Suprapubic skin (tissue), 4 donors: ENCODE measurements around the gene FADS6. TPM values are rescaled to one million over a fixed set of nuclear protein-coding genes. Genes with fewer than 3 reads are reported as not detected.

Source experiments
- DNase-seq, 2 donors: peaks; one replicate each; pipeline ENCODE4 v3.0.0-alpha.2; 2019; ENCODE audit warnings: low spot score in 2 of 2
- H3K27ac ChIP-seq: fragments of 200-600 bp; sonication (generic); one replicate; pipeline ENCODE4 v1.5.1; 2019
- H3K27me3 ChIP-seq: fragments of 200-600 bp; sonication (generic); one replicate; pipeline ENCODE4 v1.5.1; 2019
- H3K36me3 ChIP-seq: fragments of 200-600 bp; sonication (generic); one replicate; pipeline ENCODE4 v1.5.1; 2019
- H3K4me1 ChIP-seq: fragments of 200-600 bp; sonication (generic); one replicate; pipeline ENCODE4 v1.5.1; 2019
- H3K4me3 ChIP-seq: fragments of 200-600 bp; sonication (generic); one replicate; pipeline ENCODE4 v1.5.1; 2019; ENCODE audit warnings: mild to moderate bottlenecking
- H3K9me3 ChIP-seq: fragments of 200-600 bp; sonication (generic); one replicate; pipeline ENCODE4 v1.5.1; 2019
- EP300 ChIP-seq: sonication (generic); formaldehyde crosslinking; IDR thresholded peaks from one replicate; pipeline ENCODE4 v1.6.1; 2017; ENCODE audit warnings: antibody characterized with exemption
- POLR2A ChIP-seq, 2 donors: fragments of 450-650 bp; IDR thresholded peaks; one replicate each; pipeline ENCODE4 v1.6.1; 2017; ENCODE audit warnings: antibody characterized with exemption in 2 of 2, mild to moderate bottlenecking in 2 of 2, moderate library complexity in 2 of 2
- POLR2AphosphoS5 ChIP-seq, 3 donors: sonication (generic); formaldehyde crosslinking; IDR thresholded peaks; one replicate each; pipeline ENCODE4 v1.6.1; 2017; ENCODE audit warnings: antibody characterized with exemption in 3 of 3
- WGBS: methylation state at CpG from one replicate; pipeline ENCODE4 v1.1.5; 2018; 5-methylcytosine and 5-hydroxymethylcytosine counted together
- total RNA-seq, 4 donors: library from RNA; depleted of rRNA; stranded (reverse); fragments of >200 nt; gene quantifications; one replicate each; pipeline ENCODE4 v1.1.0, GENCODE V29; 2016
- TF ChIP-seq, protein P1 (sequence below), 2 donors: fragments of 200-600 bp in 1 of 2; fragments of 450-650 bp in 1 of 2; sonication (generic) in 1 of 2; IDR thresholded peaks; one replicate each; pipeline ENCODE4 v1.5.1; 2016 to 2019; ENCODE audit warnings: antibody characterized with exemption in 2 of 2, mild to moderate bottlenecking in 1 of 2, moderate library complexity in 1 of 2

FADS6 gene
- total RNA-seq, 4 donors from 2014 or later, result 4.9 to 11.6 (median 8.1) TPM

DNA sequence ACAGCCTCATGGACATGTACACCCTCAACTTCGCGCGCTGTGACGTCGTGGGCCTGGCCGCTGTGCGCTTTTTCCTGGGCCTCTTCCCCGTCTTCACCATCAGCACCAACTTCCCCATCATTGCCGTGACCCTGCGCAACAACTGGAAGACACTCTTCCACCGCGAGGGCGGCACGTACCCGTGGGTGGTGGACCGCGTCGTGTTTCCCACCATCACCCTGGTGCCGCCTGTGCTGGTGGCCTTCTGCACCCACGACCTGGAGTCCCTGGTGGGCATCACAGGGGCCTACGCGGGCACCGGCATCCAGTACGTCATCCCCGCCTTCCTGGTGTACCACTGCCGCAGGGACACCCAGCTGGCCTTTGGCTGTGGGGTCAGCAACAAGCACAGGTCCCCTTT, 57.2 kb downstream of the FADS6 start:
- TF ChIP-seq, protein P1, sequence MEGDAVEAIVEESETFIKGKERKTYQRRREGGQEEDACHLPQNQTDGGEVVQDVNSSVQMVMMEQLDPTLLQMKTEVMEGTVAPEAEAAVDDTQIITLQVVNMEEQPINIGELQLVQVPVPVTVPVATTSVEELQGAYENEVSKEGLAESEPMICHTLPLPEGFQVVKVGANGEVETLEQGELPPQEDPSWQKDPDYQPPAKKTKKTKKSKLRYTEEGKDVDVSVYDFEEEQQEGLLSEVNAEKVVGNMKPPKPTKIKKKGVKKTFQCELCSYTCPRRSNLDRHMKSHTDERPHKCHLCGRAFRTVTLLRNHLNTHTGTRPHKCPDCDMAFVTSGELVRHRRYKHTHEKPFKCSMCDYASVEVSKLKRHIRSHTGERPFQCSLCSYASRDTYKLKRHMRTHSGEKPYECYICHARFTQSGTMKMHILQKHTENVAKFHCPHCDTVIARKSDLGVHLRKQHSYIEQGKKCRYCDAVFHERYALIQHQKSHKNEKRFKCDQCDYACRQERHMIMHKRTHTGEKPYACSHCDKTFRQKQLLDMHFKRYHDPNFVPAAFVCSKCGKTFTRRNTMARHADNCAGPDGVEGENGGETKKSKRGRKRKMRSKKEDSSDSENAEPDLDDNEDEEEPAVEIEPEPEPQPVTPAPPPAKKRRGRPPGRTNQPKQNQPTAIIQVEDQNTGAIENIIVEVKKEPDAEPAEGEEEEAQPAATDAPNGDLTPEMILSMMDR (IDR thresholded peaks at IDR 0.05), result no peak
- no peak for TF ChIP-seq POLR2AphosphoS5 (IDR thresholded peaks at IDR 0.05)
- TF ChIP-seq EP300, result no peak
- no peak for TF ChIP-seq POLR2A (IDR thresholded peaks at IDR 0.05)
- H3K4me1 ChIP-seq, result peaks cover 14% of the 10 kb centered on the region
- H3K27me3 ChIP-seq, result no peaks in the 10 kb centered on the region
- H3K9me3 ChIP-seq, result no peaks in the 10 kb centered on the region
- H3K27ac ChIP-seq, result no peak overlapping the region
- no peak overlapping the region for H3K4me3 ChIP-seq
- WGBS, result 93% methylated on average over 24 of the region's 26 CpGs
- H3K36me3 ChIP-seq, result peaks cover 21% of the 10 kb centered on the region
- DNase-seq, result no peak

DNA sequence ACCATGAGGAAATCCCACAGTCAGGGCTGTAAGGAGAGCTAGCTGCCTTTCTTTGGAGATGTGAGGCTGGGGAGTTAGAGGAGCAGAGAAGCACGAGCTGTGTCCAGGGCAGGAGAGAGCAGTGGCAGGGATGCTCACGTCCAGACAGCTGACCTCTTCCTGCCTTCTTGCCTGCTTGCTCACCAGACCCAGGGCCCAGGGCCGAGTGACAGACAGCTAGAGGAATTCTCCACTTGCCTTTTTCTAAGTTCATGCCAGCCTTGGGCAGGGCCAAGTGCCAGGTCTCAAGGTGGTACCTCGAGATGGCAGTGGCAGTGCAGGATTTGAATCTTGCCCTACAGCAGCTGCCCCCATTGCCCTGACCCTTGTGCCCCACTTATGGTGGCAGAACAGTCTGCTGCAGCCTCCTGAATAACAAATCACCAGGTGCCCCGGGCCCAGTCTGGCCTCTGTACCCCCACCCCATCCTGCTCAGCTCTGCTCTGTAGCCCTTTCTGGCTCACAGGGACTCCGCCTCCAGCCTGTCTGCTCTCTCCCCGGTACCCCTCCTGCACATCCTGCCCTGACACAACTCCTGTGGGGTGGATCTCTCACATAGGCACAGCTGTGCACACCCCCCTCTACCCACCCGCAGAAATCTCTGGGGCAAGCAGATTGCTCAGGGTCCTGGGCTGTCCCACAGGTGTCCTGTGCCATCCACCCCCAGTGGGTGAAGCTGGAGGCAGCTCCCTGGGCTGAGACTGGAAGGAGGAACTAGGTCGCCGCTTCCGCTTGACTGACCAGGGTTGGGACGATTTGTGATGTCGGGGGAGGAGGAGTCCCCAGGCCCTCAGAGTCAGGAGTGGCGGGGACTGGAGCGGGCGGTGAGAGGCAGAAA, 59.7 kb downstream of the FADS6 start:
- DNase-seq, result no peak
- H3K36me3 ChIP-seq, result peaks cover 21% of the 10 kb centered on the region
- H3K4me1 ChIP-seq, result no peaks in the 10 kb centered on the region

DNA sequence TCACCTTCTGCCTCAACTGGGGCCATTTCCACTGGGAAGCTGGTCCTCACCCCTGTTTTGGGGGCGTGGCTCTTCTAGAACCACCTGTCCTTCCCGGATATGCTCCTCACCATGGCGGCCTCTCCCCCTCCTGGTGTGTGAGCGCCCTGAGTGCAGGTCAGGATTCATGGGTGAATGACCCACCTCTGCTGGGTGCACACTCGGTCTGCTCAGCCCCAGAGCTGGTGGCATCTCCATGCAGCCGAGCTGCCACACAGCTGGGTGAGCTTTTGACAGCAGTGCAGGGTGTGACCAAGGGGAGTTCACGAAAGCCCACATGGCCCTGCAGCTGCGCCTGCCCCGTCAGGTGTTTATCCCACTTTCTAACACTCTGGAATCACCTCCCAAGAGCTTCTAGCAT, 61.0 kb downstream of the FADS6 start:
- no peak for DNase-seq
- WGBS, result 87% methylated on average over 7 of the region's 9 CpGs
- H3K4me1 ChIP-seq, result no peaks in the 10 kb centered on the region
- no peak overlapping the region for H3K27ac ChIP-seq
- TF ChIP-seq EP300 (no peak), POLR2AphosphoS5 (IDR thresholded peaks at IDR 0.05) (no peak), POLR2A (IDR thresholded peaks at IDR 0.05) (no peak)
- TF ChIP-seq, protein P1 (IDR thresholded peaks at IDR 0.05), result no peak
- H3K27me3 ChIP-seq, result no peaks in the 10 kb centered on the region
- H3K4me3 ChIP-seq, result no peak overlapping the region
- H3K36me3 ChIP-seq, result peaks cover 20% of the 10 kb centered on the region
- H3K9me3 ChIP-seq, result no peaks in the 10 kb centered on the region

More for the DNA sequence above, 59.7 kb downstream of the FADS6 start:
- 84% methylated on average over 13 of the region's 16 CpGs for WGBS
- H3K27ac ChIP-seq, result no peak overlapping the region
- TF ChIP-seq, protein P1 (IDR thresholded peaks at IDR 0.05), result no peak
- no peak for TF ChIP-seq POLR2AphosphoS5 (IDR thresholded peaks at IDR 0.05)
- no peak for TF ChIP-seq POLR2A (IDR thresholded peaks at IDR 0.05)
- no peak for TF ChIP-seq EP300
- H3K27me3 ChIP-seq, result no peaks in the 10 kb centered on the region
- H3K9me3 ChIP-seq, result no peaks in the 10 kb centered on the region
- H3K4me3 ChIP-seq, result no peak overlapping the region

- Histone ChIP-seq H3K27ac (no peak overlapping the region), H3K9me3 (no peaks in the 10 kb centered on the region), H3K36me3 (peaks cover 11% of the 10 kb centered on the region), H3K4me1 (no peaks in the 10 kb centered on the region), H3K4me3 (no peak overlapping the region), H3K27me3 (no peaks in the 10 kb centered on the region)
- DNase-seq, result no peak
- WGBS, result 82% methylated on average over 21 of the region's 22 CpGs
- TF ChIP-seq POLR2AphosphoS5 (IDR thresholded peaks at IDR 0.05) (no peak), POLR2A (IDR thresholded peaks at IDR 0.05) (no peak), EP300 (no peak)
- TF ChIP-seq, protein P1 (IDR thresholded peaks at IDR 0.05), result no peak
Measured at GRCh38 chr17:74831444-74832146, 61.8 kb downstream of the FADS6 start.

DNA sequence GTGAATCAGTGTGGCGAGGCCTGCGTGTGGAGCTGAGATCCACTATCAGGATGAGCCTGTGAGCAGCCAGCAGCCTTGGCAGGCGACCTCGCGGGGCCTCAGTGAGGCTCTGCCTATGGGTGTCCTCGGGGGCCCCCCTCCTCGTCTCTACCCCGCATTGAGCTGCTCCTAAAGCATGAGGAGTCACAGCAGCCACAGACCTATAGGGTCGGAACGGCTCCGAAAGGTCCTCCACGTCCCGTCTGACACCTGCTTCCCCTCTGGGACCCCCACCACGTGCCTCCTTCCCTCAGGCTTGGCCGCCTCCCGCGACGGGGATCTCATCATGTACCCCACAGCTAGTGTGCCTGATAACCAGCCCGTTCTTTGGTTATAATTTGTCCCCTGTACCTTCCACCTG, 62.6 kb downstream of the FADS6 start:
- H3K4me3 ChIP-seq, result no peak overlapping the region
- H3K27ac ChIP-seq, result no peak overlapping the region
- no peak for DNase-seq
- TF ChIP-seq, protein P1 (IDR thresholded peaks at IDR 0.05), result no peak
- TF ChIP-seq POLR2AphosphoS5 (IDR thresholded peaks at IDR 0.05) (no peak), POLR2A (IDR thresholded peaks at IDR 0.05) (no peak), EP300 (no peak)
- H3K36me3 ChIP-seq, result peaks cover 5% of the 10 kb centered on the region
- no peaks in the 10 kb centered on the region for H3K9me3 ChIP-seq
- no peaks in the 10 kb centered on the region for H3K27me3 ChIP-seq
- 86% methylated on average over 18 of the region's 19 CpGs for WGBS
- H3K4me1 ChIP-seq, result no peaks in the 10 kb centered on the region
